Measurements from ENCODE around the gene ADIG. TPM values are rescaled to one million over a fixed set of nuclear protein-coding genes. Genes with fewer than 3 reads are reported as not detected.
A peak's percentile ranks its signal among the peaks of the same experiment; 100 is the strongest.

Gene ADIG
- total and polyA plus RNA-seq, 2 of the 13 experiments (the other 11 are each of a cell fraction or from before 2014, with no cell fraction given): 0.15 TPM; not detected in 1

DNA sequence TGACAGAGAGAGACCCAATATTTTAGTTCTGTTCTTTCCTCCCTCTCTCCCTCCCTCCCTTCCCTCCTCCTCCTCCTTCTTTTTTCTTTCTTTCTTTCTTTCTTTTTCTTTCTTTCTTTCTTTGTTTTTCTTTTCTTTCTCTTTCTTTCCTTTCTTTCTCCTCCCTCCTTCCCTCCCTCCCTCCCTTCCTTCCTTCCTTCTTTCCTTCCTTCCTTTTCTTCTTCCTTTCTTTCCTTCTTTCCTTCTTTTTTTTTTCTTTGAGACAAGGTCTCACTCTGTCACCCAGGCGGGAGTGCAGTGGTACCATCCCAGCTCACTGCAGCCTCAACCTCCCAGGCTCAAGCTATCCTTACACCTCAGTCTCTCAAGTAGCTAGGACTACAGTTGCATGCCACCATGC is 49.0 kb downstream of the ADIG start:
- CTCF ChIA-PET (ENCODE audit: low intra/inter-chr PET ratio, low total read pairs): no interaction called here
- in situ Hi-C loops (cut with HindIII; ENCODE audit: extremely low pct_ligation_motif_present, low pct_unique_long_range_greater_than_20kb): loop anchor here (25.0 kb wide), 1 partner anchor 407 kb away; no protein-coding TSS in a partner anchor
- no peak for FAIRE-seq

DNA sequence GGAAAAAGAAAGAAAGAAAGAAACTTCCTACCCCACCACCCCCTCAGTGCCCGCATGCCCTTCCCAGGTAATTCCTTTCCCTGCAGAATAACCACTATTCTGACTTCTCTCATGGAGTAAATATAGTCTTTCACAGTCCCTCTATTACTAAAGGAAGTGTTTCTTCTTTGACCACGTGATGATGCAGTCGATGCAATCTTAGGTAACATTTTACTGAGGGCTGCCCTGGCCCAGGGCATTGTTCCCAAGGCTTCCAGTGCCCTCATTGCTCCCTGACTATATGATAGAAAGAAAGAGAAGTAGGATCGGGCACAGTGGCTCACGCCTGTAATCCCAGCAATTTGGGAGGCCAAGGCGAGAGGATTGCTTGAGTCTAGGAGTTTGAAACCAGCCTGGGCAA is 49.7 kb downstream of the ADIG start:
- 34% methylated on average over 6 of the region's 6 CpGs for WGBS (ENCODE audit: low lambda C conversion rate)
- Histone ChIP-seq H3K4me1 (ENCODE audit: insufficient read depth, low read length) (no peaks in the 10 kb centered on the region), H3K9ac (ENCODE audit: insufficient read depth, low read depth, low read length) (no peak overlapping the region), H3K27me3 (ENCODE audit: control insufficient read depth in 1 of 2, insufficient read depth in 2 of 2, low read length in 2 of 2) (no peaks in the 10 kb centered on the region; a peak in 2 of 5 replicates), H3K4me3 (replicated peaks in 1 of 3; ENCODE audit: insufficient read depth in 1 of 3, low read depth in 2 of 3, low read length in 3 of 3) (no peak overlapping the region), H4K20me1 (ENCODE audit: insufficient read depth, low read length) (no peaks in the 10 kb centered on the region), H2AFZ (ENCODE audit: low read length) (no peak overlapping the region), H3K27ac (ENCODE audit: extremely low read length, insufficient read depth, low read length) (no peak overlapping the region), H3K4me2 (ENCODE audit: low read depth, low read length) (no peak overlapping the region), H3K9me3 (ENCODE audit: low read length) (no peaks in the 10 kb centered on the region), H3K36me3 (replicated peaks in 1 of 2; ENCODE audit: control insufficient read depth in 1 of 2, insufficient read depth in 2 of 2, low read length in 2 of 2) (no peaks in the 10 kb centered on the region), H3K79me2 (ENCODE audit: insufficient read depth, low read length) (no peaks in the 10 kb centered on the region)
- POLR2A ChIA-PET: no interaction called here
- intact Hi-C loops (cut with micrococcal nuclease; ENCODE audit: unreplicated experiment): no loop called here
- FAIRE-seq (no peak), ATAC-seq (no peak), DNase-seq (ENCODE audit: low spot score) (no peak)
- TF ChIP-seq SNAI1 (CRISPR knock-in tag; IDR thresholded peaks at IDR 0.05; ENCODE audit: borderline replicate concordance) (no peak), USF2 (IDR thresholded peaks at IDR 0.05; ENCODE audit: low read depth, low read length) (peak; percentile 19; the same call in 1 of the 2 replicates), USF2 (CRISPR knock-in tag; IDR thresholded peaks at IDR 0.05; ENCODE audit: borderline replicate concordance) (peak; percentile 20; the same call in 1 of the 2 replicates), ZFP36L1 (CRISPR knock-in tag; IDR thresholded peaks at IDR 0.05) (no peak), NFE2L2 (IDR thresholded peaks at IDR 0.05; ENCODE audit: low read length) (no peak)
- TF ChIP-seq, protein P1, sequence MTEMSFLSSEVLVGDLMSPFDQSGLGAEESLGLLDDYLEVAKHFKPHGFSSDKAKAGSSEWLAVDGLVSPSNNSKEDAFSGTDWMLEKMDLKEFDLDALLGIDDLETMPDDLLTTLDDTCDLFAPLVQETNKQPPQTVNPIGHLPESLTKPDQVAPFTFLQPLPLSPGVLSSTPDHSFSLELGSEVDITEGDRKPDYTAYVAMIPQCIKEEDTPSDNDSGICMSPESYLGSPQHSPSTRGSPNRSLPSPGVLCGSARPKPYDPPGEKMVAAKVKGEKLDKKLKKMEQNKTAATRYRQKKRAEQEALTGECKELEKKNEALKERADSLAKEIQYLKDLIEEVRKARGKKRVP (CRISPR knock-in tag; IDR thresholded peaks at IDR 0.05): peak in 1 of 2 experiments; percentile 78; a peak in 2 of 4 replicates
- in situ Hi-C loops (cut with HindIII; ENCODE audit: extremely low pct_ligation_motif_present, low pct_unique_long_range_greater_than_20kb): loop anchor here (25.0 kb wide), 1 partner anchor 407 kb away; no protein-coding TSS in a partner anchor
- no TSS peak for BruUV-seq (replicated peaks)
- CTCF ChIA-PET (ENCODE audit: low intra/inter-chr PET ratio, low total read pairs): no interaction called here

More for the DNA sequence above, 49.0 kb downstream of the ADIG start:
- Histone ChIP-seq H4K20me1 (ENCODE audit: insufficient read depth, low read length) (no peaks in the 10 kb centered on the region), H3K27me3 (ENCODE audit: control insufficient read depth in 1 of 2, insufficient read depth in 2 of 2, low read length in 2 of 2) (no peaks in the 10 kb centered on the region; a peak in 2 of 5 replicates), H3K4me2 (ENCODE audit: low read depth, low read length) (no peak overlapping the region), H3K4me3 (replicated peaks in 1 of 3; ENCODE audit: insufficient read depth in 1 of 3, low read depth in 2 of 3, low read length in 3 of 3) (no peak overlapping the region), H3K4me1 (ENCODE audit: insufficient read depth, low read length) (no peaks in the 10 kb centered on the region), H3K36me3 (replicated peaks in 1 of 2; ENCODE audit: control insufficient read depth in 1 of 2, insufficient read depth in 2 of 2, low read length in 2 of 2) (no peaks in the 10 kb centered on the region), H3K9ac (ENCODE audit: insufficient read depth, low read depth, low read length) (no peak overlapping the region), H3K9me3 (ENCODE audit: low read length) (no peaks in the 10 kb centered on the region), H3K27ac (ENCODE audit: extremely low read length, insufficient read depth, low read length) (no peak overlapping the region), H3K79me2 (ENCODE audit: insufficient read depth, low read length) (no peaks in the 10 kb centered on the region), H2AFZ (ENCODE audit: low read length) (no peak overlapping the region)
- TF ChIP-seq PCBP2 (optimal IDR thresholded peaks at IDR 0.05; ENCODE audit: low read depth, low read length, poor library complexity, severe bottlenecking): no peak
- DNase-seq (ENCODE audit: low spot score) (no peak), ATAC-seq (no peak)
- BruUV-seq (replicated peaks): no TSS peak
- 44% methylated on average over 1 of the region's 1 CpG for WGBS (ENCODE audit: low lambda C conversion rate)
- POLR2A ChIA-PET: no interaction called here
- intact Hi-C loops (cut with micrococcal nuclease; ENCODE audit: unreplicated experiment): no loop called here

Data from HepG2 (cell line).